Epidermal melanocyte (primary cell): ENCODE measurements around the gene SLC6A18.

Source experiments
- DNase-seq: peaks from one replicate; pipeline ENCODE4 v3.0.0; 2011; ENCODE audit warnings: low spot score; ENCODE audit not compliant: insufficient read length

SLC6A18 gene

DNA sequence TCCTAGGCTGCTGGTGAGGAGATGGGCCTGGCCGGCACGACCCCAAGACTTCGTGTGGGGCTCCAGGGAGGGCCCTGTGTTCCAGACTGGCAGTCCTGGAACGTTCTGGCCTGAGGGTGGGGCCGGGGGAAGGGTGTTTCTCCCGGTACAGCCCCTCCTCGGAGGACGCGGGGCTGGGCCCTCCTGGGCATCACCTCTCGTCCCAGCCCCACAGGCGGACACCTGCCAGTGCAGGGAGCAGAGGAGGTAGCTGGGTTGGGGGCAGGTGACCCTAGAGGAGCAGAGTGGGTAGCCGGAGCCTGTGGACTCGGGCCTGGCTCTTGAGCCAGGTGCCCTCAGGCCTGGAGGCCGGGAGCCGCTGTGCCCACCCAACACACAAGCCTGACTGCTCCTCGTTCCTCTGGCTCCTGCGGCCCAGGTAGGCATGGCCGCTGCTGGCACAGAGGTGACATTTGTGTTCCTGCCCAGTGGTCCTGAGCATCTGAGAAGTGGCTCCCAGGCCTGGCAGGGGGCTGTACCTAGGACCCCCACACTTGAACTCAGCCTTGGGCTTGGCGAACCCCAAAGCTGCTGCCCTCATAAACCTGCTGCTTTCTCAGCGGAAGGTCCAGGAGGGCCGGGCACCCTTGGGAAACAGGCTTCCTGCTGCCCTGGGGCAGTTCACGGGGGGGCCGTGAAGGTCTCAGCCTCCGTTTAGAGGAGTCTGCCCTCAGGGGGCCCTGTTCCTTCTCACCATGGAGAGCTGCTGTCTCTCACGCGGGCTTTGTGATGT is 23.0 kb upstream of the SLC6A18 start:
- no peak for DNase-seq

DNA sequence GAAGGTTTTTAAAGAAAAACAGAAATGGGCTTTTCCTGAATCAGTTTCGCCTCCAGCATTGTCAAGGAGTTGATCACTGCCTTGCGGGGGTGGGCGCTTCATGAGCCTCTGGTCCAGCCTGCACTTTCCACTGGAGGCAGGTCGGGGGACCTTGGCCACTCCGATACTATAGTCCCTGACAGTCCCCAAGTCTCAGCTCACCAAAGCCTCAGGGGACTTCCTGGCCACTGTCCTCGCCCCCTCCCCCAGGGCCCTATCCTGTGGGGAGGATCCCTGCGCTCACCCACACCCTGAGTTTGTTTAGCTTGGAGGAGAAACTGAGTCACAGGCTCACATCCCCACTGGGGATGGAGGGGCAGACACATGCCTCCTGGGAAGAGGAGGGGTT is 22.4 kb upstream of the SLC6A18 start:
- no peak for DNase-seq

DNA sequence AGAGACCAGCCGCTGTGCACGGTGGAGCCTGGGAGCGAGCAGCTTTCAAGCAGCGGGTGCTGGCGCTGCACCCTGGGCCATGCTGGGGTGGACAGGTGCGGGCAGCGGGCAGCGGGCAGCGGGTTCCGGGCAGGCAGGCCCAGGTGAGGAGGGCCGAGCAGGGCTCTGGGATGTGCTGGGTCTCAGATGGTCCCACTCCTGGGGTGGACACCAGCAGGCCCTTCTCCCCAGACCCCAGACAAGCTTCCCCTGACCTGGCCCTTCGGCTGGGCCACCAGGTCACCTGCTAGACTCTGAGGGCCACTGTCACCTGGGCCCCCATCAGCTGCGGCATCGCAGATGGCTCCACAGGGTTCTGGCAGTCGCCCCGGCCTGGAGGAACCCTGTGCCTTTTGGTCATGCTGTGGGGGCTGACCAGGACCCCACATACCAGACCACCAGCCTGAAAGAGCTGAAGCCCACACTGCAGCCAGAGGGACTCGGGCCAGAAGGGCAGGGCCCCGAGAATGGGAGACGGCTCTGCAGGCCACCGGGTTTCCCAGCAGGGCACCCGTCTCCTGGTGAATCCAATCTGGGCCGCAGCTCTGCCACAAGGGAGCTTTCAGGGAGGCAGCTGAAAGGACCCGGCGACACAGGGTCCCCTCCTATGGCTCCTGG is 21.7 kb upstream of the SLC6A18 start:
- no peak for DNase-seq

DNA sequence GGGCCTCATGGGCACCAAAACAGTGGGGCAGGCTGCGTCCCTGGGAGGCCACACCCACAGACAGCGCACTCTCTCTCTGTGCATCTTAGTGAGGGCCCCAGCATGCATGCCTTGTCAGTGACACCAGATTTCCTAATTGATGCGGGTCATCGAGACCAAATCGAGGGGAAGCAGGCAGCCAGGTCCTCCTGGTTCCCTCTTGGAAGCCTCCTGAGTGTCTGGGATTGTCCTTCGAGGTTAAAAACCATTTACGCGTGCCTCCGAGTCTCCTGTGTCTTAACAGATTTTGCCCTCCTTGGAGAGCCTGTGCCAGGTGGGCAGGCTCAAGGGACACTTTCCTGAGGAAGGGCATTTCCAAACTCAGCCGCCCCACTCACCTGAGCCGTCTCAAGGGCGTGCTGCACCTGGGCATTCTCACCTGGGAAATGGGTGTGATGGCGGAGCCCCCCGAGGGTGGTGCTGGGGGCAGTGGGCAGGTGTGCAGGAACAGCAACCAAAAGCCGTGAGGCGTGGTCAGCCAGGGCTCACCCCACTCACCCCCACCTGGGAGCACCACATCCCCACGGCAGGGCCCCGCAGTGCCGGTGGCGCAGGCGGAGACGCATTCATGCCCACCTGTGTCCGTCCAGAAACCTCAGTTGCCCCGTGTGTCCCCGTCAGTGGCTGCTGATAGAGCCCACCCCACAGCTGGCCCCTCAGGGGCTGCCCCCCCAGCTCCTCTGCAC is 21.1 kb upstream of the SLC6A18 start:
- DNase-seq = no peak

DNA sequence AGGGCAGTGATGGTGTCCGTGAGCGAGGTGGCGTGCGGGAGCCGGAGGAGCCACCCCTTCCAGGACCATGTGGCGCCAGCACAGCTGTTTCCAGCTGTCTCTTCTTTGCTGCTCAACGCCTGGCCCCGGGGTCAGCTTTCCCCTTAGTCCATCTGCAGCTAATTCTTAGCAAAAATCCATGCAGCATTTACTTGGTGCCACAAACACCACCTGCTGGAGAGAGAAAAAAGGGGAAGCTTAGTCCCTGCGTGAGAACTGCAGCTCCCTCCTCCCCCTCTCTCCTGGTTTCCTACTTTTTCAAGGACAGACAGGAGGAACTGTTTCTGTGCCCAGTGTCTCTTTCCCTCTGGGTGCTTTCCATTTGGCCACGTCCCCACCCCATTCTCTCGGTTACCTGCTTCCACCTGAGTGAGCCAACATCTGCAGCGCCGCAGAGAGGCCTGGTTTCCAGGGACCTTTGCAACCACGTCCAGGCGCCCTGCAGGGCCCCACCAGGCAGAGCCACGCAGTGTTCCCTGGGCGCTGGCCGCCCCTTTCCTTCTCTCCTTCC is 20.4 kb upstream of the SLC6A18 start:
- no peak for DNase-seq

DNA sequence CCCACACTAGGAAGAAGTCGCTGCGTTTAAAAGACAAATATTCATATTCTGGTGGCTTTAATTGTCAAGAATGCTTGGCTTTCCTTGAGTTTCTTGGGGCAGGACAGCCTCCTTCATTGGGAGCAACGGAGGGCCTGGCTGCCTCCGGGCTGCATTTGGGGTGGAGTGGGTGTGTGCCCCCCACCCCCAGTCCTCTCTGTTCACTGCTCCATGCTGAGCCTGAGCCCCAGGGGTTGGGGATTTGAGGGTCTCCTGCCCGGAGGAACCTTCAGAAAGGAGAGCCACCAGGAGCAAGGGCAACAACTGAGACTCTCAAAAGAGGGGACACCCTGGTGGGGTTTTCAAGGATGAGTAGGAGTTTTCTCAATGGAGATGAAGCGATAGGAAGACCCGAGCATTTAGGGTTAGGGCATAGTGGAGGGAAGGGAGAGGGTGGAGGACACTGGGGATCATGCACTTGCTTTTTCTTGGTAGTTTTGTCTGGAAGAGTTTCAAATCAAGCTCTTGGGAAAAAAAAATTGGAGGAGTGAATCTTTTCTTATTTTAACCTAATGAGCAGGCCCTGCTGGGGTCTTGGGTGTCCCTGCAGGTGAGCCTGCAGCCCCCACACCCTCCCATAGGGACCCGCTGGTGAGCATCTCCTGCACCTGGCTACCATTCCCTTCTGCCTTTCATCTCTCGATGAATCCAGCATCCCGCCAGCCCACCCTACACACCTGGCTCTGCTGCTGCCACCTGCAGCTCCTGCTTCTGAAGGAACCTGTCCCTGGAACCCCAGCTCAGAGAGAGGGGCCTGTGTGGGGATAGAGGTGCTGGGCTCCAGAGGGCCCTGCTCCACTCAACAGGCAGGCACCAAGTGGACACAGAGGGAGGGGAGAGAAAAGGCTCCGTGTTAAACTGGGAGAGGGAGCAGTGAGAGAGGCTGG is 19.7 kb upstream of the SLC6A18 start:
- no peak for DNase-seq

DNA sequence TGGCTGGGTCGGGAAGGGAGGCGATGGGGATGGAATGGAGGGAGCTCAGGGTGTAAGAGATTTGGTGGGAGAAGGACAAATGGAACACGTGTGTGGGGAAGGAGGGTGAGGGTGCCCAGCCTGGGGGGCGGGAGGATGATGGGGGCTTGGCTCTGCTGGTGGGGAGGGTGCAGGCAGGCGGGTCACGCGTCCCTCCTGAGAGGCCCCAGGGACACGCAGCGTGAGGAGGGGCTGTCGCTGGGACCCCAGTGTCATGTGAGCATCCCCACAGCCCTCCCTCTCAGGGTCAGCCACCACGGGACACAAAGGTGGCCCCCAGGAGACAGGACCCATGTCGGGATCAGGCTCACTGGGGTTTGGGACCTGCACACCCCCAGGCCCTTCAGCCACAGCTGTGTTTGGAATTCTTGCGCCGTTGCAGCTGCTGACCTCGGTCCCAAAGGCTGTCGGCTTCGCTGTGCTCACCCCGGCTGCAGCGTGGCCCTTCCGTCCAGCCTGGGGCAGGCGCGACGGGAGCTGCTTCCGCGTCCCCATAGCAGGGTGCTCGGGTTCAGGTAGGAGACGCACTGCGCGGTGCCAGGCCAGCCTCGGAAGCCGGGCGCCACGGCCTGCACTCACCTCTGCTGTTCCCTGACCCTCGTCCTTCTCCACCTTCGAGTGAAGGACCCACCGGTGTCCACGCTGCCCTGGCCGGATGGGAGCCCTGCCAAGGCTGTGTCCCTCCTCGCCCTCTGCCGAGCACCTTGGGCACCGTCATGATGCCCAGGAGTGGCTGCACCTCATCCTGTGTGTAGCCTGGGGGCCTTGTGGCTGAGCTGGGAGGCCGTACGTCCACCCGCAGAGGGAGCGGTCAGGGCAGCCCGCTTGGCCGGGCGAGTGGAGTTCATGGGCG is 18.4 kb upstream of the SLC6A18 start:
- no peak for DNase-seq

DNA sequence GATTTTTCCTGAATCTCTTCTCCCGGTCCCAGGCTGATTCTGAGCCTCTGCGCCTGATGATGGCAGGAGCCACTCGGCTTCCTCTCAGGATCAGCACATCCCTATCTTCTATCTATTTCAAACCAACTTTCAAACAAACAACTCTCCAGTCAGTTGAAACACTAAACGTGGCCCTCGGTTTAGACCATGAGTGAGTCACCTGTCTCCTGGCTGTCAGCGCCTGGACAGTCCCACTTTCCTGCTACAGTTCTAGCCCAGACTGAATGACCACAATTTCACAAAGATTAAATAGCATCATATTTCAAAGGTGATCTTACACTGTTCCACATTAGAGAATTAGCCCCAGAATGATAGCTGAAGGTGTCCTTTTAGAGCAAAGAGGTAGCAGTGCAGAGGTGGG is 17.6 kb upstream of the SLC6A18 start:
- no peak for DNase-seq

DNA sequence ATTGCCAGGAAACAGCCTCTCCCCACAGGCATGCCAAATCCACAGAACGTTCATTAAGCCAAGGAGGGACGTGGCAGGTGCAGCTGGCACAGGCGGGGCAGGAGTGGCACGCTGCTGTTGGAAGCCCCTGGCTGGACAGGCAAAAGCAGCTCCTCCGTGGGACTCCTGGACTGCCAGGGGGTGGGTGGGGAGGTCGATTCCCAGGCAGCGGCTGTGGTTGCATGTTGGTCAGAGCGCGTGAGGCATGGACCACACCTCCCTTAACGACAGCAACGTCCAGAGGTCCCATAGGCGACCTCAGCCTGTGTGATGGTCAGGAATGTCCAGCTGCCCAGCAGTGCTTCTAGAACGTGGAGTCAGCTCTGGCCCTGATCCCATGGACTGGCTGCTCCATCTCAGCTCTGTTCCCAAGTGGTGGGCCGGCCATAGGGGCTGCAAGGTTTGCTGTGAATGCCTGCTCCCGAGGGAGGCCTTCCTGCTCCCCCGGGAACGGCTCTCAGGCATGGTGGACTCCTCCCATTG is 16.9 kb upstream of the SLC6A18 start:
- DNase-seq = no peak

DNA sequence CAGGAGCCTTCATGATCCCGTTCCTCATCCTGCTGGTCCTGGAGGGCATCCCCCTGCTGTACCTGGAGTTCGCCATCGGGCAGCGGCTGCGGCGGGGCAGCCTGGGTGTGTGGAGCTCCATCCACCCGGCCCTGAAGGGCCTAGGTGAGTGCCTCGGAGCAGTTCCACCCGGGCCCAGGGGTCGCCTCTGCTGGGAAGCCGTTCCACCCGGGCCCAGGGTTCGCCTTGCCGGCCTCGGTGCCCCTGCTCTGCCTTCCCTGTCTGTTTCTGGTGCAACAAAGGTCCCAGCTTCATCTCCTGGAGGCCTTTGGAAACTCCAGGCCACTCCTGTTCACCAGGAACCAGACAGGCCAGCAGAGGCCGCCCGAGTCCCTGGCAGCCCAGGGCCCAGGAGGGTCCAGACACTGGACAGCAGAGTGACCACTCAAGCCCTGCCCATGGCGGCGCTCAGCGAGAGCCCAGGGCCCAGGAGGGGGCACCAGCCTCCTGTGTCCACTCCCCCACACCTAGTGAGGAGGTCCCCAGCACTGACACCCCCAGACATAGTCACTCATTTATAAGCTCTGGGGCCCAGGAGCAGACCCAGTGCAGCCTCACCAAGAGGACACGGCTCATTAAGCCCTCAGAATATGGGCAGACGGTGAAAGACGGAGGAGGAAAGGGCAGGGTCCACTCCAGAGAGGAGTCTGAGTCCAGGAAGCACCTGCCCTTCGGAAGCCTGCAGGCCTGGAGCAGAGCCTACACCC is 16.3 kb upstream of the SLC6A18 start:
- DNase-seq = peak; percentile 47

DNA sequence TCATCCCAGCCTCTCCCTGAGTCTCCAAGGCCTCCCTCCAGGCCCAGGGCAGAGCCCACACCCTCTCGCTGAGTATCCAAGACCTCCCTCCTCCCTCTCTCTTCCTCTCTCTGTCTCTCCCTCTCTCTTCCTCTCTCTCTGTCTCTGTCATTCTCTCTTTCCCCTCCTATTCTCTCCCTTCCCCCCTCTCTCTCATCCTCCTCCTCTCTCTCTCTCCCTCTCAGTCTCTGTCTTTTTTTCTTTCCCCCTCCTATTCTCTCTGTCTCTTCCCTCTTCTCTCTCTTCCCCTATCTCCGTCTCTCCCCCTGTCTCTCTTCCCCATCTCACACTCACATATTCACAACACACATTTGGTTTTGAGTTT is 15.7 kb upstream of the SLC6A18 start:
- DNase-seq = no peak

DNA sequence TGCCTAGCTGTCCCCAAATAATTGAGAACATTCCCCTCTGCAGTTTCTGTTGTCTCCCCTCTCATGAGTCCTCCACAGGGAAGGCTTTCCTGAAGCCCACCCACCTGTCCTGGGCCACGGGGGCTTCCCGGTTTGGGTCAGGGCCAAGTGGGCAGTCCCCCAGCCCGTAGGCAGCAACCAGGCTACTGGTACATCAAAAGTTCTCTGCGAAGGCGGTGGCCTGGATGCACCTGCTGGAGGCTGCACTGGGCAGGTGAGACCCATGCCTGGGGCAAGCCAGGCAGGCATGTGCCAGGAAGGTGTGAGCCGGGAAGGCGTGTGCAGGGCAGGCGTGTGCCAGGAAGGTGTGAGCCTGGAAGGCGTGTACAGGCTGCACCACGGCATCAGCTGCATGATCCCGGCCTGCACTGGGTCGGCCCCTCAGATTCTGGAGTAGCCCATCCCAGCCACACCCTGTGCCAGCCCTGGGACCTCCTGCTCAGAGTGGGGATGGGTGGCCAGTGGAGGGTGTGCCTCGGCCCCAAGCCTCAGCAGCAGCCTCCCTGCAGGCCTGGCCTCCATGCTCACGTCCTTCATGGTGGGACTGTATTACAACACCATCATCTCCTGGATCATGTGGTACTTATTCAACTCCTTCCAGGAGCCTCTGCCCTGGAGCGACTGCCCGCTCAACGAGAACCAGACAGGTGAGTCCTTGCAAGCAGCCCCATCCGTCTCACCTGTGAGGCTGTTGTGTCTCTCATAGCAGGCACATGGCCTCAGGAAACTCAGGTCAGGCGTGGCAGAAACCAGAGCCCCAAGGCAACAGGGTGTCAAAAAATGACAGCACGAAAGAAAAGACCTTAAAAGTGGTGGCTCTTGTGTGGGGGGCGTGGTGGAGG is 15.0 kb upstream of the SLC6A18 start:
- DNase-seq = no peak

DNA sequence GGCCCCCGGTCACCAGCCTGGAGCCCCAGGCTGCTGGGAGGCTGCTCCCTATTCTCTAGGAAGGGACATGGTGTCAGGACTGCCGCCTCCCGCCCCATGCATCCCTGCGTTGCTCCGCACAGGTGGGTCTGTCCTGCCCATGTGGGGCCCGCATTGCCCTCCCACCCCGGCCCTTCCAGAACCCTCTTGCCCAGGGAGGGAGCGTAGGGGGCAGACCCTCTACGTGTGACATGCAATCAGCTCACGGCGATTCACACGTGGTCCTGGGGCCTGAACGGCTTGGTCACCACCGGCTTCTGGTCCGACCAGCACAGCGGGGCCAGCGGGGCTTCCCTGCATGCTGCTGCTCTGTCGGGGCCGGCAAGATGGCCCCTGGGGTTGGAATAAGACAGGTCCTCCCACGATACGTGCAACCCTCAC is 14.3 kb upstream of the SLC6A18 start:
- DNase-seq = no peak

DNA sequence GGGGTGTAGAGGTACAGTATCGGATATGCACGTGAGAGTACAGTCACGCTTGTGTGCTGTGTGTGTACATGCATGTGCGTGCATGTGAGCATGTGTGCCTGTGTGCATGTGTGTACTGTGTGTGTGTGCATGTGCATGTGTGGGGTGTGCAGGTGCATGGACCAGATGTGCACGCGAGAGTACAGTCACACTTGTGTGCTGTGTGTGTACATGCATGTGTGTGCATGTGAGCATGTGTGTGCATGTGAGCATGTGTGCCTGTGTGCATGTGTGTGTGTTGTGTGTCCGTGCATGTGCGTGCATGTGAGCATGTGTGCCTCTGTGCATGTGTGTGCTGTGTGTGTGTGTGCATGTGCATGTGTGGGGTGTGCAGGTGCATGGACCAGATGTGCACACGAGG is 13.5 kb upstream of the SLC6A18 start:
- no peak for DNase-seq

DNA sequence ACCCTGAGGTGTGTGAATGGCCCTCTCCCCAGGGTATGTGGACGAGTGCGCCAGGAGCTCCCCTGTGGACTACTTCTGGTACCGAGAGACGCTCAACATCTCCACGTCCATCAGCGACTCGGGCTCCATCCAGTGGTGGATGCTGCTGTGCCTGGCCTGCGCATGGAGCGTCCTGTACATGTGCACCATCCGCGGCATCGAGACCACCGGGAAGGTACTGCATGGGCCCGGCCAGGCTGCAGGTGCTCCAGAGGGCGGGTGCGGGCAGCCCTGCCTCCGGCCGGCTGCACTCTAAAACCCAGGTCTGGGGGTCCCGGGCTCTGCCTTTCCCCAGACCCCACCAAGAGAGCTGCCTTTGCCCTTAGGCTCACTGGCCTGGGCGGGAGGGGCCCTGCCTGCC is 12.9 kb upstream of the SLC6A18 start:
- no peak for DNase-seq

DNA sequence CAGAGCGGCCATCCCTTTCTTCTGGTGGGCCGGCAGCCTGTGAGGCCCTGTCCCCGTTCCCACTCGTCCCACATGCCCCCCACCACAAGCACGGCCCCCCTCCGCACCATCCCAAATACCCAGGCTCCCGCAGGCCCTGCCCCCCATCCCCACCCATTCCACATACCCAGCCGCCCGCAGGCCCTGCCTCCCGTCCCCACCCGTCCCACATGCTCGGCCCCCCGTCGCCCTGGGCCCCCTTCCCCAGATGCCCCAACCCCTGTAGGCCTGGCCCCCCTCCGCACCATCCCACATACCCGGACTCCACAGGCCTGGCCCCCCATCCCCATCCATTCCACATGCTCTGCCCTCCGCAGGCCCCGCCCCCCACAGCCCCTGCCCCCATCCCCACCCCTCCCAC is 12.3 kb upstream of the SLC6A18 start:
- DNase-seq = no peak

DNA sequence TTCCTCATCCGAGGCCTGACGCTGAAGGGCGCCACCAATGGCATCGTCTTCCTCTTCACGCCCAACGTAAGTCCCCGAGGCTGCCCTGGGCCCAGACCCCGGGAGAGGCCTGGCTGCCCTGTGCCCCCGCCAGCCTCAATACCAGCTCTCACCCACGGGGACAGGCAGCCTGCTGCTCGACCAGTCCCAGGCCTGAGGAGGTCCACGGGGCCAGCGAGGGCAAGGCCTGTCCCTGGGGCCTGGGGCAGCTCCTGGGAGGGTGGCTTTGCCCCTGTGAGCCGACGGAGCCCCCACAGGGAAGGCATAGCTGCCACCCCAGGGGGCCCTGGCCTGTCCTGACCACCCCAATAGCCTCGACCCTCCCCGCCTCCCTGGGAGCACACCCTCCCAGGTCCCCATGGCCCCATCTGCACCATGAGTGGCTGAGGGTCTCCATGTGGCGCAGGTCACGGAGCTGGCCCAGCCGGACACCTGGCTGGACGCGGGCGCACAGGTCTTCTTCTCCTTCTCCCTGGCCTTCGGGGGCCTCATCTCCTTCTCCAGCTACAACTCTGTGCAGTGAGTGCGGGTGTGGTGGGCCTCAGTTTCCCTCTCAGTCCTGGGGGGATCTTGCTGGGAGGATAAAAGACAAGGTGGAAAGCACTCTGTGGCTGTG is 11.5 kb upstream of the SLC6A18 start:
- DNase-seq = no peak
